HepG2 (cell line): ENCODE results near the gene ABCG2. TPM values are rescaled to one million over a fixed set of nuclear protein-coding genes. Genes with fewer than 3 reads are reported as not detected.

Source experiments
- CERS6 ChIP-seq: sonication (generic); formaldehyde crosslinking; IDR thresholded peaks from 2 replicates; pipeline ENCODE4 v1.5.0; 2020; ENCODE audit warnings: missing genetic modification reagents
- MAX ChIP-seq: IDR thresholded peaks from 2 replicates; pipeline ENCODE4 v1.6.1; 2012; ENCODE audit warnings: inconsistent platforms
- MYPOP ChIP-seq: sonication (generic); formaldehyde crosslinking; IDR thresholded peaks from 2 replicates; pipeline ENCODE4 v1.8.1; 2023; ENCODE audit warnings: mild to moderate bottlenecking, moderate library complexity, missing genetic modification reagents
- NONO ChIP-seq, 2 experiments: fragments of 450-650 bp in 1 of 2; sonication (generic) in 1 of 2; formaldehyde crosslinking in 1 of 2; IDR thresholded peaks in 1 of 2; conservative IDR thresholded peaks in 1 of 2; 2 replicates each; pipeline versions ENCODE4 v1.6.1 to v1.8.0; 2017 to 2022; ENCODE audit warnings: mild to moderate bottlenecking in 1 of 2, missing genetic modification reagents in 1 of 2, moderate library complexity in 1 of 2
- PHF21A ChIP-seq: sonication (generic); formaldehyde crosslinking; IDR thresholded peaks from 2 replicates; pipeline ENCODE4 v1.5.0; 2020; ENCODE audit warnings: mild to moderate bottlenecking, missing genetic modification reagents
- PHF8 ChIP-seq: sonication (generic); formaldehyde crosslinking; IDR thresholded peaks from 2 replicates; pipeline ENCODE4 v1.5.0; 2020; ENCODE audit warnings: missing genetic modification reagents
- PLSCR1 ChIP-seq: sonication (generic); formaldehyde crosslinking; IDR thresholded peaks from 2 replicates; pipeline ENCODE4 v1.5.0; 2020; ENCODE audit warnings: missing genetic modification reagents, mild to moderate bottlenecking, borderline replicate concordance
- POLR2A ChIP-seq, 2 experiments: IDR thresholded peaks; 2 replicates each; pipeline ENCODE4 v1.6.1; 2011; ENCODE audit warnings: low read depth in 2 of 2, low read length in 2 of 2, mild to moderate bottlenecking in 1 of 2, moderate library complexity in 1 of 2; ENCODE audit not compliant: insufficient read depth in 1 of 2
- POLR2AphosphoS2 ChIP-seq: IDR thresholded peaks from 2 replicates; pipeline ENCODE4 v1.6.1; 2011; ENCODE audit warnings: low read depth, low read length, improper control_type of control experiment
- PRDM4 ChIP-seq: sonication (generic); formaldehyde crosslinking; IDR thresholded peaks from 2 replicates; pipeline ENCODE4 v1.9.0; 2021; ENCODE audit warnings: missing genetic modification reagents, borderline replicate concordance
- REPIN1 ChIP-seq: sonication (generic); formaldehyde crosslinking; IDR thresholded peaks from 2 replicates; pipeline ENCODE4 v1.8.0; 2022; ENCODE audit warnings: missing genetic modification reagents, low read depth, mild to moderate bottlenecking, borderline replicate concordance
- SALL1 ChIP-seq: sonication (generic); formaldehyde crosslinking; IDR thresholded peaks from 2 replicates; pipeline ENCODE4 v1.8.0; 2022; ENCODE audit warnings: mild to moderate bottlenecking, missing genetic modification reagents
- TAF1 ChIP-seq: sonication (generic); formaldehyde crosslinking; IDR thresholded peaks from 2 replicates; pipeline ENCODE4 v1.4.0; 2020; ENCODE audit warnings: missing genetic modification reagents
- ZBTB7A ChIP-seq: sonication (generic); formaldehyde crosslinking; IDR thresholded peaks from 2 replicates; pipeline ENCODE4 v1.8.0; 2022; ENCODE audit warnings: mild to moderate bottlenecking, missing genetic modification reagents
- ZFX ChIP-seq: sonication (generic); formaldehyde crosslinking; IDR thresholded peaks from 2 replicates; pipeline ENCODE4 v1.4.0; 2020; ENCODE audit warnings: mild to moderate bottlenecking, low read depth, missing genetic modification reagents, moderate library complexity
- ZNF292 ChIP-seq: sonication (generic); formaldehyde crosslinking; IDR thresholded peaks from 2 replicates; pipeline ENCODE4 v1.8.1; 2022; ENCODE audit warnings: mild to moderate bottlenecking, low read depth, missing genetic modification reagents, borderline replicate concordance
- ZNF33A ChIP-seq: sonication (generic); formaldehyde crosslinking; IDR thresholded peaks from 2 replicates; pipeline ENCODE4 v1.5.1; 2020; ENCODE audit warnings: missing genetic modification reagents, mild to moderate bottlenecking, moderate library complexity, borderline replicate concordance
- ZNF354B ChIP-seq: sonication (generic); formaldehyde crosslinking; IDR thresholded peaks from 2 replicates; pipeline ENCODE4 v1.8.0; 2022; ENCODE audit warnings: mild to moderate bottlenecking, missing genetic modification reagents
- ZNF383 ChIP-seq: sonication (generic); formaldehyde crosslinking; IDR thresholded peaks from 2 replicates; pipeline ENCODE4 v1.4.0; 2020; ENCODE audit warnings: missing genetic modification reagents, mild to moderate bottlenecking, borderline replicate concordance
- ZNF589 ChIP-seq: sonication (generic); formaldehyde crosslinking; conservative IDR thresholded peaks from 2 replicates; pipeline ENCODE4 v1.8.0; 2022; ENCODE audit warnings: mild to moderate bottlenecking, moderate library complexity, missing genetic modification reagents
- ZNF629 ChIP-seq: sonication (generic); formaldehyde crosslinking; conservative IDR thresholded peaks from 2 replicates; pipeline ENCODE4 v1.5.0; 2020; ENCODE audit warnings: missing genetic modification reagents
- ZNF800 ChIP-seq: sonication (generic); formaldehyde crosslinking; IDR thresholded peaks from 2 replicates; pipeline ENCODE4 v1.4.0; 2020; ENCODE audit warnings: missing genetic modification reagents
- polyA plus RNA-seq, 8 experiments: library from polyadenylated mRNA; depleted of rRNA in 3 of 8; stranded (reverse) in 7 of 8; unstranded in 1 of 8; fragments of >200 nt; fragmentation: Illumina TruSeq in 4 of 8; extraction: Trizol in 4 of 8; gene quantifications; 2 replicates each; pipeline versions ENCODE4 v1.2.1 to v1.2.3, GENCODE V29; 2011 to 2016; ENCODE audit warnings: low read depth in 4 of 8, missing spikeins in 1 of 8, mixed read lengths in 1 of 8; ENCODE audit not compliant: insufficient read depth in 1 of 8
- total RNA-seq, 5 experiments: library from RNA; depleted of rRNA; stranded (reverse); fragments of >200 nt; fragmentation: Illumina TruSeq; extraction: Trizol; gene quantifications; 2 replicates each; pipeline ENCODE4 v1.2.3, GENCODE V29; 2016; ENCODE audit warnings: low read depth in 1 of 5

The ABCG2 gene
- total and polyA plus RNA-seq, 2 of the 13 experiments (the other 11 are each of a cell fraction or from before 2014, with no cell fraction given) = 10.0 to 15.7 TPM

- TF ChIP-seq MYPOP (no peak; the same call in 1 of the 2 replicates), SALL1 (CRISPR knock-in tag) (peak; percentile 45; the same call in 1 of the 2 replicates), CERS6 (CRISPR knock-in tag) (no peak), REPIN1 (CRISPR knock-in tag) (peak; percentile 19; the same call in 1 of the 2 replicates), ZNF292 (CRISPR knock-in tag) (peak; percentile 87; the same call in 1 of the 2 replicates), POLR2AphosphoS2 (no peak), ZNF629 (CRISPR knock-in tag) (peak; percentile 41; the same call in 1 of the 2 replicates), PLSCR1 (CRISPR knock-in tag) (no peak), TAF1 (CRISPR knock-in tag) (peak; percentile 22; the same call in 1 of the 2 replicates), PHF21A (peak; percentile 41), ZNF33A (CRISPR knock-in tag) (0 out of 2 replicates have a peak, but pooled peaks have one; percentile 47), NONO (IDR thresholded peaks at IDR 0.05) (no peak), NONO (CRISPR knock-in tag; conservative IDR thresholded peaks at IDR 0.05) (peak; percentile 28; the same call in 1 of the 2 replicates), ZNF354B (CRISPR knock-in tag) (no peak), MAX (peak; percentile 10), POLR2A (IDR thresholded peaks at IDR 0.05; ENCODE audit: insufficient read depth in 1 of 2, low read depth in 2 of 2, low read length in 2 of 2) (0 out of 4 replicates have a peak, but pooled peaks of 1 of the 2 experiments have one; percentile 9), ZFX (peak; percentile 31; the same call in 1 of the 2 replicates), ZNF800 (CRISPR knock-in tag) (peak; percentile 94; the same call in 1 of the 2 replicates), ZNF589 (CRISPR knock-in tag) (no peak), ZNF383 (CRISPR knock-in tag) (no peak), PHF8 (0 out of 2 replicates have a peak, but pooled peaks have one; percentile 60), PRDM4 (CRISPR knock-in tag) (peak; percentile 3; the same call in 1 of the 2 replicates), ZBTB7A (CRISPR knock-in tag) (0 out of 2 replicates have a peak, but pooled peaks have one; percentile 6)
Measured at GRCh38 chr4:88159229-88159725, 838 bp upstream of the ABCG2 start (continued).
